Panc1 (cell line): ENCODE data around the gene GGTA1.

ENCODE experiments used
- CTCF ChIP-seq: fragments of 450-650 bp; IDR thresholded peaks from 2 replicates; pipeline ENCODE4 v1.5.1; 2017; ENCODE audit warnings: mild to moderate bottlenecking
- POLR2AphosphoS5 ChIP-seq: IDR thresholded peaks from 2 replicates; pipeline ENCODE4 v1.6.1; 2012; ENCODE audit warnings: mild to moderate bottlenecking, low read depth, low read length, moderate library complexity
- REST ChIP-seq, 2 experiments: IDR thresholded peaks; 2 replicates each; pipeline ENCODE4 v1.6.1; 2011 to 2012; ENCODE audit warnings: low read depth in 2 of 2, control low read depth in 1 of 2, low read length in 1 of 2, mild to moderate bottlenecking in 1 of 2, moderate library complexity in 1 of 2; ENCODE audit not compliant: insufficient read depth in 1 of 2

GRCh38 chr9:121528642-121529041 is 29.0 kb upstream of the GGTA1 start:
- TF ChIP-seq CTCF (no peak), REST (IDR thresholded peaks at IDR 0.05; ENCODE audit: insufficient read depth in 1 of 2, low read depth in 2 of 2, low read length in 1 of 2) (no peak), POLR2AphosphoS5 (no peak)
